AG04450 (cell line): ENCODE measurements around the gene REG3G. TPM values are rescaled to one million over a fixed set of nuclear protein-coding genes. Genes with fewer than 3 reads are reported as not detected.

Experiments
- CTCF ChIA-PET: fragments of 300-600, 350-600 bp; formaldehyde crosslinking; extraction: SDS; loops from one replicate; lab custom pipeline; 2022; ENCODE audit warnings: antibody characterized with exemption, inconsistent platforms; lab: Charles Lee
- POLR2A ChIA-PET: fragments of 350-600 bp; formaldehyde crosslinking; extraction: SDS; loops from one replicate; lab custom pipeline; 2021; ENCODE audit warnings: antibody characterized with exemption, inconsistent platforms; lab: Yijun Ruan, JAX
- DNase-seq: peaks from one replicate; pipeline ENCODE4 v3.0.0-alpha.2; 2011; ENCODE audit warnings: low read depth, low spot score
- H3K27ac ChIP-seq: one replicate; pipeline ENCODE4 v1.5.1; 2012; ENCODE audit warnings: low read depth, low read length, control low read depth
- H3K27me3 ChIP-seq: one replicate; pipeline ENCODE4 v1.6.0; 2012; ENCODE audit warnings: low read length; ENCODE audit not compliant: control insufficient read depth, insufficient read depth
- H3K4me3 ChIP-seq: 2 replicates; pipeline ENCODE4 v1.5.1; 2011; ENCODE audit warnings: mild to moderate bottlenecking, low read depth, low read length, control low read depth
- H3K9me3 ChIP-seq: 2 replicates; pipeline ENCODE4 v1.5.1; 2012; ENCODE audit warnings: low read length; ENCODE audit not compliant: control insufficient read depth, insufficient read depth
- polyA plus RNA-seq: library from polyadenylated mRNA; depleted of rRNA; stranded (reverse); fragments of >200 nt; gene quantifications from 2 replicates; pipeline ENCODE4 v1.2.3, GENCODE V29; 2011
- TF ChIP-seq, protein P1 (sequence below): IDR thresholded peaks from 2 replicates; pipeline ENCODE4 v1.5.1; 2011; ENCODE audit warnings: low read depth, low read length, control low read depth, inconsistent platforms

Gene REG3G
- polyA plus RNA-seq, 1 experiment = not detected

DNA sequence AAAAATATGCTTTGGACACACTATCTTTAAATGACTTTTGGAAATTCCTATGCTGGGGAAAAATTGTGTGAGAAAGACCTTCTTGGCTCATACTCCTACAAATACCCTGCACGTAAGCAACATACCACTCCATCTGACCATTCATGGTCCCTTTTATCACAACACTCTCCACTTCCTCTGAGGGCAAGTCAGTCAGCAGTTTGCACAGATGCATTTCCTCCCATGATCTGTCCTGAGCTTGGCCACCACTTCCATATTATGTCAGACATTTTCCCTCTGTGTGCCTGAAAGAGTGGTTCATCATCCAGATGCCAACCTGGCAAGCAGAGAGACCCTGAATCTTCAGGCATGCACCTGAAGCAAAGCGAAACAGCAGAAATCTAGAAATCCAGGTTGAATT is 16.1 kb upstream of the REG3G start:
- Histone ChIP-seq H3K27me3 (no peaks in the 10 kb centered on the region), H3K4me3 (no peak overlapping the region), H3K9me3 (peaks cover 13% of the 10 kb centered on the region; the same call in 1 of the 2 replicates), H3K27ac (no peak overlapping the region)
- CTCF ChIA-PET = no interaction called here
- POLR2A ChIA-PET = no interaction called here
- TF ChIP-seq, protein P1, sequence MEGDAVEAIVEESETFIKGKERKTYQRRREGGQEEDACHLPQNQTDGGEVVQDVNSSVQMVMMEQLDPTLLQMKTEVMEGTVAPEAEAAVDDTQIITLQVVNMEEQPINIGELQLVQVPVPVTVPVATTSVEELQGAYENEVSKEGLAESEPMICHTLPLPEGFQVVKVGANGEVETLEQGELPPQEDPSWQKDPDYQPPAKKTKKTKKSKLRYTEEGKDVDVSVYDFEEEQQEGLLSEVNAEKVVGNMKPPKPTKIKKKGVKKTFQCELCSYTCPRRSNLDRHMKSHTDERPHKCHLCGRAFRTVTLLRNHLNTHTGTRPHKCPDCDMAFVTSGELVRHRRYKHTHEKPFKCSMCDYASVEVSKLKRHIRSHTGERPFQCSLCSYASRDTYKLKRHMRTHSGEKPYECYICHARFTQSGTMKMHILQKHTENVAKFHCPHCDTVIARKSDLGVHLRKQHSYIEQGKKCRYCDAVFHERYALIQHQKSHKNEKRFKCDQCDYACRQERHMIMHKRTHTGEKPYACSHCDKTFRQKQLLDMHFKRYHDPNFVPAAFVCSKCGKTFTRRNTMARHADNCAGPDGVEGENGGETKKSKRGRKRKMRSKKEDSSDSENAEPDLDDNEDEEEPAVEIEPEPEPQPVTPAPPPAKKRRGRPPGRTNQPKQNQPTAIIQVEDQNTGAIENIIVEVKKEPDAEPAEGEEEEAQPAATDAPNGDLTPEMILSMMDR = no peak
- no peak for DNase-seq

DNA sequence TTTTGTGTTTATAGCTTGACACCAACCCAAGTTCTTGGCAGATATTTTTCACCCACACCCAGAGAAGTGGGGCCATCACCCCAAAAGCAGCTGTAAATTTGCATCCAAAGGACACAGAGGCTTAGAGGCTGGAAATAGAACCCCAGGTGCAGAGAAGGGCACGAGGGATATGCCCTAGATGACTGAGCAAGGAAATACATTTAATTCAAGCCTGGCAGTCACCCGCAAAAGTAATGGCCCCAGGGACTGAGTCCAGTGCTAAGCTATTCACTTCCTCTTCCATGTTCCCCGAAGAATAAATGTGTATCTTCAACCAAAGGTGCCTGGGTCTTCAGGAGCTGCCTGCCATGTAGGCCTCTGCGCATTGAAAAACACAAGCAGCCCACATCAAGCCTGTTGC is 14.0 kb upstream of the REG3G start:
- H3K27ac ChIP-seq = no peak overlapping the region
- no peaks in the 10 kb centered on the region for H3K27me3 ChIP-seq
- no peak overlapping the region for H3K4me3 ChIP-seq
- TF ChIP-seq, protein P1 = no peak
- ChIA-PET POLR2A (no interaction called here), CTCF (no interaction called here)
- DNase-seq = no peak
- H3K9me3 ChIP-seq = peaks cover 12% of the 10 kb centered on the region; the same call in 1 of the 2 replicates

DNA sequence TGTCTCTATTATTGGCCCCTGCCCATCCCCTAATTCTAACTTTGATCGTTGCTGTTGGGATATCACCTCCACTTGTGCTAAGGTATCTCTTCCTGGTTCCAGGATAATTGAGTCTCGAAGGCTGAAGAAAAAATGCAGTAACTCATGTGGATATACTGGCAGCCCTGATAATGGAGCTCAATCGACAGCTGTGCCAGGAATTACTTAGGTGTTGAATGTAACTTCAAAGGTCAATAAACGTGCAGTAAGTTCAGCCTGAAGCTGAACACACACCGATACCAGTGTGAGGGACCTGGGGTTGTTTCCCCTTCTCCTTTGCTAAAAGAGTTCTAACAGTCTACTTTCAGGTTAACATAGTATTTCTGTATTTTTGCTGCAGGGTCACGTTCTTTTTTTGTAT is 11.9 kb upstream of the REG3G start:
- no peak for DNase-seq
- Histone ChIP-seq H3K4me3 (no peak overlapping the region), H3K27ac (no peak overlapping the region), H3K9me3 (peaks cover 4% of the 10 kb centered on the region; the same call in 1 of the 2 replicates), H3K27me3 (no peaks in the 10 kb centered on the region)
- ChIA-PET POLR2A (no interaction called here), CTCF (no interaction called here)
- TF ChIP-seq, protein P1 = no peak

DNA sequence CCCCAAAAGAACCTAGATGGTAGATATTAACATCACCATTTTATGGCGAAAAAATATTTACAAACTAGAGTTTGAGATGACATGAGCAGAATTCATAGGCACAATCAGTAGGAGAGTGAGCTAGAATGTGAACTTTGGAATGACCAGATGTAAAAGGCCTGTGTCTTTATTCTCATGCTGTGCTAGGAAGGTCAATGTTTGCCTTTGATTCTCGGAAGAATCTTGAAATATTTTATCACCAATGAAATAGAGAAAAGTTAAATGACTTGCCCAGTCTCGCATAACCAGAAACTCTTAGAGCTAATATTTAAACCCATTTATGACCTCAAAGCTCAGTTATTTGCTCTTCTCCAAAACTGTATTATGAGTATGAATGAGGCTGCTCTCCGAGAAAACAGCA is 9.2 kb upstream of the REG3G start:
- TF ChIP-seq, protein P1 = no peak
- Histone ChIP-seq H3K9me3 (peaks cover 4% of the 10 kb centered on the region; the same call in 1 of the 2 replicates), H3K27ac (no peak overlapping the region), H3K4me3 (no peak overlapping the region), H3K27me3 (no peaks in the 10 kb centered on the region)
- ChIA-PET CTCF (no interaction called here), POLR2A (no interaction called here)
- no peak for DNase-seq

DNA sequence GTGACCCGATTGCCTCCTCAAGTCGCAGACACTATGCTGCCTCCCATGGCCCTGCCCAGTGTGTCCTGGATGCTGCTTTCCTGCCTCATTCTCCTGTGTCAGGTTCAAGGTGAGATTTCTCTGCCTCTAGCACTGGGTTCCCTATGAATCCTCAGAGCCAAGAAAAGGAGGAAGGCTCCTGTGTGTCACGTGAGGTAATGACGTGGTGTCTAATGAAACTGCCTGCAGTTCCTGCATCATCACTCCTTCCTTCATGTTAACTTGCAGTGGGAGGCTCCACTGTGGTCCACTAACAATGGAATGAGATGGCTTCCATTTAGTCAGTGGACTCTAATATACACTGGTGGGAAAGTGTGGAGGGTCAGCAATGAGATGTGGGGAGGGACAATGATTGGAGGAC is 559 bp downstream of the REG3G start:
- TF ChIP-seq, protein P1 = no peak
- ChIA-PET CTCF (no interaction called here), POLR2A (no interaction called here)
- H3K27ac ChIP-seq = no peak overlapping the region
- H3K9me3 ChIP-seq = peaks cover 21% of the 10 kb centered on the region
- DNase-seq = no peak
- no peaks in the 10 kb centered on the region for H3K27me3 ChIP-seq
- no peak overlapping the region for H3K4me3 ChIP-seq
